Stimulated activated CD4-positive, alpha-beta T cell treated with anti-CD3 and anti-CD28 coated beads, TNF-alpha, amount 100 ng/mL, for 48 hours (primary cell): ENCODE results near the gene MED27.

Experiments used
- DNase-seq, 3 donors: peaks; one replicate each; pipeline ENCODE4 v3.0.0-alpha.2; 2020; ENCODE audit warnings: low read depth in 3 of 3

The MED27 gene

GRCh38 chr9:131997779-131998178 is 81.9 kb downstream of the MED27 start:
- DNase-seq: no peak

GRCh38 chr9:131997076-131997475 is 82.6 kb downstream of the MED27 start:
- no peak for DNase-seq

- no peak for DNase-seq
Observed at GRCh38 chr9:131995382-131995781, 84.3 kb downstream of the MED27 start.

- no peak for DNase-seq
Observed at GRCh38 chr9:131994364-131995125, 85.1 kb downstream of the MED27 start.

- DNase-seq: no peak
Observed at GRCh38 chr9:131992906-131993657, 86.6 kb downstream of the MED27 start.

- no peak for DNase-seq
Observed at GRCh38 chr9:131987232-131987631, 92.4 kb downstream of the MED27 start.

DNA sequence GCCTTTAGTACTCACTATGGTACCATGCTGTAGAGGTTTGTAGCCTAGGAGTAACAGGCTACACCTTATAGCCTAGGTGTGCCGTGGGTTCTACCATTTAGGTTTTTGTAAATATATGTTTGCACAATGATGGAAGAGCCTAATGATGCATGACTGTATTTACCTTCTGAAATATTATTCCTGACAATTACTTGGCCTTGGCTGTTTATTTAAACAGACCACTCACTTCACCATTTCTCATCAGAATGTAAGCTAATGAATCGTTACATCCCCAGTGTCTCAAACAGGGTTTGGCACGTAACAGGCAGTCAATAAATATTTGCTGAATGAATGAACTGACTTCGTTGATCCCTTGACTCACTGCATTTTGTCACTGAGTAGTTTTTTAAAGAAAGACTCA is 93.1 kb downstream of the MED27 start:
- no peak for DNase-seq

GRCh38 chr9:131986089-131986488 is 93.6 kb downstream of the MED27 start:
- DNase-seq: no peak

DNA sequence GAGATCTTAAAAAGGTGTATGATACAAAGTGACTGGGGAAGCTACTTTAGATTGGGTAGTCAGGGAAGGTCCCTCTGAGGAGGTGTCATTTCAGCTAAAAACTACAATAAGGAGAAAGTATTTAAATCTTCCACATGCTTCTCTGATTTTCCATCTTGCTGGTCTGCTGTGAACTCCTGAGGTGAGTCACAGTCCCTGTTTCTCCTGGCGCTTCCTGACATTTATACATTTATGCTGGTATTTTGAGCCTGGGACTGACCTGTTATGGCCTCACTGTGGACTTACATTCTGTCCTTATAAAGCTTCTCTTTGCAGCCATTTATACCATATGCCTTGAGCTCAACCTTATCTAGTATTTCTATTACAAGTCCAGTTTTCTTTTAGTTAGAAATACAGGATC is 95.1 kb downstream of the MED27 start:
- no peak for DNase-seq

DNA sequence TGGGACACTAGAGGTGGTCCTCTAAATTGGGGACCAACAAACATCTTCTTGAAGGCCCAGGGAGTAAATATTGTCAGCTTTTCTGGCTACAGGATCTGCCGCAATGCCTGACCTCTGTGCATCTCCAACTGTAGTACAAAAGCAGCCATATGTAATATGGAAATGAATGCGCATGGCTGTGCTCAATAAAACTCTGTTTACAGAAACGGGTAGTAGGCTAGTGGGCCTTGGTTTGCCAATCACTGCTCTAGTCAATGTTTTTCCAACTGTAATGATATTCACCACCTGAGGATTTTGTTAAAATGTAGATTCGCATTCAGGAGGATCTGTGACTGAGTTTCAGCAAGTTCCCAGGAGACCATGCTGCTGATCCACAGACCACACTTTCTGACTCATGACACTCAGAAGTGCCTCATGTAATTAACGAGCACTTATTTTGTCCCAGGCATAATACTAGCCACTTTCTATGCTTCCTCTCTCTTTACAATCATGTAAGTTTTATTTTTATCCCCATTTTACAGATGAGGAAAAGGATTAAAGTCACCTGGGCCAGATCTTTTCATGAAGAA is 96.9 kb downstream of the MED27 start:
- no peak for DNase-seq

- DNase-seq: no peak
Observed at GRCh38 chr9:131982102-131982501, 97.6 kb downstream of the MED27 start.

DNA sequence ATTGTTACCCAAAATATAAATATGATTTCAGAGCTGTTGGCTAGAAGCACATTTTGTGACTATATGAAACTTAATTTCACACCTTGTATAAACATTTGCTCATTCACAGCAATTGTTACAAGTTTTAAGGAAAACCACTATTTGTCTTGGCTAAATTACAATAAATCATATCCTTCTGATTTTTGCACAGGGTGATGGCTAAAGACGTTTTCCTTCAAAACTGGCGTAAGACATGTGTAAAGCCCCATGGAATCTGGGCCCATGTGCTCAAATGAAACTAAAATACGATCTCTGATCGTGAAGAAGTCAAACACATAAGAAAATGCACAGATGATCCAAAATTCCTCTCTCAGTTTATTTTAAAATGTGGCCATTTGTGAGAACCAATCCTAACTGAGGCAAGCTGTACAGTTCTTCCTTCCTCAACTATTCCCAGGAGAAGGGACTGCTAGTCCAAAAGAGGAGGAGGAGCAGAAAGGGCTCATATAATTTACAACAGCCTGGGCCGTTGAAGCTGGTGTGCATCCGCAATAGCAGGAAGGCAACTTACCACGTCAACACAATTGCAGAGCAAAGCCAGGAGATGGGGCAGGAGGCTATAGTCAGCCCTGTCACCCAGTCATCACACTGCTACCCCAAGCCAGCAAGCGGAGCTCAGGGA is 98.4 kb downstream of the MED27 start:
- DNase-seq: no peak

DNA sequence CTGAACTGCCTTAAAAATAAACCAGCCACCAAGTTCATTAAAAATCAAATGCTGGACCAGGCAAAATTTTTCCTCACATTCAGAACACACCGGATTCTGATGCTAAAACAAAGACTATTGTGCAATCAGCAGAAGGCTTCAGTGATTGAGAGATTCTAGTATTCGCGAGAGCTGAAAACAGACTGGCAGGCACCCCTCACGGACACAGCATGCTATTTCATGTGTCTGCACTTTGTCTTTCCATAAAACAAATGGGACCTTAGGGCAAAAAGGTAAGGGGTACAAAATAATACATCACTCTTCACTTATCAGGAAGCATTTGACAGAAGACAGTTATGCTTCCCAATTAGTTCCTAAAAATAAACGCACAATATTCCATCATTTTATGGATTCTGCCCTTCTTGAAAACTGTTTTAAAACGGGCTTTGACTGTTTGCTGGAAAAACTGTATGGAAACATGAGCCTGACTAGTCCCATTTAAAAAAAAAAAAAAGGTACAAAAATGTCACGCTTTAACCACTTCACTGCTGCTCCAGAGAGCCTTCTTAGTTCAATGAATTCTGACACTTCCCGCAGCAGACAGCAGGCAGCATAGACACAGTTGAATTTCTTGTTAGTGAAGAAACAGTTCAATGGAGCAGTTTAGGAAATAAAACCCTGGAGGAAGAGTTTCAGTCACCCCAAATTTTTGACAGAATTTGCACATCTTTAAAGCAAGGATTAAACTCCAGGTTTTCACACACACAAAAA is 99.2 kb downstream of the MED27 start:
- DNase-seq: no peak

- no peak for DNase-seq
Observed at GRCh38 chr9:131977109-131977838, 102.4 kb downstream of the MED27 start.

- DNase-seq: no peak
Observed at GRCh38 chr9:131976157-131977108, 103.2 kb downstream of the MED27 start.

GRCh38 chr9:131972889-131973288 is 106.8 kb downstream of the MED27 start:
- DNase-seq: no peak

DNA sequence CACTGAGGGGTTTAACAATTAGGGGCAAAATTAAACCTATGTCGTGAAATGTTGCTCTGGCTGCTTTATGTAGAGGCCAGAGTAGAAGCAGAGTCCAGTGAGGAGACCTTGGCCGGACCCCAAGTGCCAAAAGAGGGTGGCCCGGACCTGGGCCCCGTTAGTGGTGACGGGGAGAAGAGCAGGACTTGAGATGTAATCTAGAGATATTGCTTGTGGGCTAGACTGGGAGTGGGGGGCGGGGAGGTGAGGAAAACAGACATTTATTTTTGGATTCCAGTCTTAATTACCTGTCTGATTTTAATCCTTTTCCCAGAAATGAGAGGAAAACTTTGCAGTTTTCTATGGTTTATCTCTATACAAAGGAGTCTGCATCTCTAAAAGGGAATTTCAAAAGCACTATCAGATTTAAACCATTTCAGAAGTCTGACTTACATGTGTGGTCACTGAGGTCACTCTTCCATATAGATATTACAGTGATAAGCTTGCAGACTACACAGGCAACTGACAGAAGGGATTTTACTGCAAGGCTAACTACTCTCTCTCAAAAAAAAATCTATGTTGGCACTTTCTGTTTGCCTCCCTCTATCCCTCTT is 108.1 kb downstream of the MED27 start:
- no peak for DNase-seq

GRCh38 chr9:131969469-131969989 is 110.1 kb downstream of the MED27 start:
- DNase-seq: no peak

DNA sequence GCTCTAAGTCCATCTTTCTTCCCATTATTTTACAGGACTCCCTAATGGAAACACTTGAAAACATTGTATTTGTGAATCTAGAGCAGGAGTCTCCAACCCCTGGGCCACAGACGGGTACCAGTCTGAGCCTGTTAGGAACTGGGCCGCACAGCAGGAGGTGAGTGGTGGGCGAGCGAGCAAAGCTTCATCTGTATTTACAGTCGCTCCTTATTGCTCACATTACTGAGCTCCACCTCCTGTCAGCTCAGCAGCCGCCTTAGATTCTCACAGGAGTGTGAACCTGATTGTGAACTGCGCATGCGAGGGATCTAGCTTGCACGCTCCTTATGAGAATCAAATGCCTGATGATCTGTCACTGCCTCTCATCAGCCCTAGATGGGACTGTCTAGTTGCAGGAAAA is 111.0 kb downstream of the MED27 start:
- no peak for DNase-seq
